ENCODE measurements around the gene DPP6. TPM values are rescaled to one million over a fixed set of nuclear protein-coding genes. Genes with fewer than 3 reads are reported as not detected.

DPP6 gene
- total and polyA plus RNA-seq, 2 of the 8 experiments (the other 6 are each of a cell fraction or from before 2014, with no cell fraction given): 4.7 to 6.8 TPM

GRCh38 chr7:154837087-154837486, 784.9 kb downstream of the DPP6 start:
- WGBS, 2 experiments (ENCODE audit: extremely low coverage in 1 of 2, insufficient coverage in 1 of 2, insufficient read length in 1 of 2, insufficient replicate concordance in 2 of 2, low coverage in 1 of 2, low lambda C conversion rate in 2 of 2, missing lambda C conversion rate in 1 of 2): 81% methylated on average over 8 of the region's 8 CpGs; no CpG with 5 or more reads in 1 of the 2 experiments
- Histone ChIP-seq H3K23me2 (ENCODE audit: low read depth, low read length) (peaks cover 4% of the 10 kb centered on the region; the same call in 1 of the 2 replicates), H3K36me3 (ENCODE audit: control insufficient read depth in 2 of 4, insufficient read depth in 4 of 4, low read length in 3 of 4) (no peaks in the 10 kb centered on the region), H2AK5ac (ENCODE audit: low read depth, low read length) (no peak overlapping the region; the same call in 1 of the 2 replicates), H4K20me1 (replicated peaks in 1 of 2; ENCODE audit: control insufficient read depth in 1 of 2, insufficient read depth in 2 of 2, low read length in 2 of 2) (peaks cover 0 to 4% of the 10 kb centered on the region in 2 experiments), H4K91ac (replicated peaks; ENCODE audit: insufficient read length, low read length) (no peak overlapping the region), H4K8ac (ENCODE audit: extremely low read depth, insufficient read depth, low read length) (no peak overlapping the region; the same call in 1 of the 2 replicates), H3K56ac (replicated peaks; ENCODE audit: insufficient read length, low read depth, low read length) (no peak overlapping the region), H4K5ac (ENCODE audit: insufficient read length, low read depth, low read length) (no peak overlapping the region), H2BK5ac (ENCODE audit: low read depth, low read length) (peak overlapping the region; percentile 5; the same call in 1 of the 2 replicates), H3K4me1 (replicated peaks in 1 of 4; ENCODE audit: control insufficient read depth in 3 of 4, insufficient read depth in 4 of 4, low read length in 3 of 4) (no peaks in the 10 kb centered on the region; a peak in 1 of 7 replicates), H3K79me2 (ENCODE audit: control insufficient read depth in 1 of 2, insufficient read depth in 2 of 2, low read length in 2 of 2) (no peaks in the 10 kb centered on the region), H3K4me3 (ENCODE audit: extremely low read depth in 1 of 4, insufficient read depth in 2 of 4, low read depth in 3 of 4, low read length in 4 of 4) (no peak overlapping the region), H3K4me2 (ENCODE audit: insufficient read depth in 1 of 2, low read depth in 2 of 2, low read length in 2 of 2) (no peak overlapping the region), H3K27ac (ENCODE audit: low read depth, low read length) (no peak overlapping the region), H3K79me1 (ENCODE audit: low read depth, low read length) (no peaks in the 10 kb centered on the region), H3K23ac (ENCODE audit: insufficient read length) (peak overlapping the region; percentile 93), H2BK120ac (replicated peaks; ENCODE audit: low read depth, low read length) (no peak overlapping the region), H3K18ac (ENCODE audit: extremely low read depth, low read length) (no peak overlapping the region), H3K9ac (replicated peaks in 1 of 4; ENCODE audit: extremely low read depth in 1 of 4, low read depth in 3 of 4, low read length in 3 of 4) (no peak overlapping the region; a peak in 1 of 7 replicates), H3K4ac (replicated peaks; ENCODE audit: insufficient read length, low read depth, low read length) (peak overlapping the region; percentile 57), H2BK12ac (ENCODE audit: low read depth, low read length) (peak overlapping the region; percentile 2; the same call in 1 of the 2 replicates), H2AFZ (ENCODE audit: low read length) (no peak overlapping the region), H3K27me3 (replicated peaks in 1 of 4; ENCODE audit: control insufficient read depth in 3 of 4, extremely low read depth in 1 of 4, insufficient read depth in 3 of 4, low read length in 3 of 4) (no peaks in the 10 kb centered on the region), H2BK15ac (ENCODE audit: low read length) (no peak overlapping the region), H3K14ac (ENCODE audit: insufficient read length) (no peak overlapping the region), H2BK20ac (ENCODE audit: low read length) (no peak overlapping the region), H3K9me3 (ENCODE audit: insufficient read depth in 2 of 2, low read depth in 1 of 2, low read length in 1 of 2) (no peaks in the 10 kb centered on the region)
- ChIA-PET POLR2A (ENCODE audit: partially characterized antibody) (no interaction called here), CTCF (ENCODE audit: partially characterized antibody) (interaction anchor here (1.3 kb wide), 1 partner anchor 76 kb away, joined by 6 read pairs; no protein-coding TSS in a partner anchor)
- DNase-seq (ENCODE audit: low read depth in 1 of 2, low spot score in 2 of 2) (no peak), FAIRE-seq (no peak)
- TF ChIP-seq CHD1 (IDR thresholded peaks at IDR 0.05; ENCODE audit: low read depth, low read length) (no peak), EP300 (IDR thresholded peaks at IDR 0.05; ENCODE audit: borderline replicate concordance in 1 of 2, low read depth in 2 of 2, low read length in 2 of 2) (no peak), TBP (IDR thresholded peaks at IDR 0.05; ENCODE audit: low read depth, low read length) (no peak), E2F6 (IDR thresholded peaks at IDR 0.05) (no peak), TAF1 (IDR thresholded peaks at IDR 0.05; ENCODE audit: low read depth, low read length) (no peak), MAFK (IDR thresholded peaks at IDR 0.05; ENCODE audit: low read depth, low read length) (no peak), ATF2 (IDR thresholded peaks at IDR 0.05; ENCODE audit: low read length) (no peak), ATF3 (IDR thresholded peaks at IDR 0.05; ENCODE audit: insufficient read depth, low read depth, low read length) (no peak), POLR2AphosphoS5 (IDR thresholded peaks at IDR 0.05; ENCODE audit: low read depth, low read length) (no peak), HDAC6 (IDR thresholded peaks at IDR 0.05; ENCODE audit: low read depth, low read length) (no peak), ASH2L (IDR thresholded peaks at IDR 0.05; ENCODE audit: low read length) (no peak)
